WERI-Rb-1 (cell line): ENCODE measurements around the gene MYO6.

ENCODE experiments used
- DNase-seq: peaks from one replicate; pipeline ENCODE4 v3.0.0-alpha.2; 2020
- H3K27ac ChIP-seq: fragments of 250-450 bp; sonication (Bioruptor Pico); 2 replicates; pipeline ENCODE4 v1.5.1; 2020; ENCODE audit warnings: mild to moderate bottlenecking, moderate library complexity
- H3K27me3 ChIP-seq: fragments of 250-450 bp; sonication (Bioruptor Pico); 2 replicates; pipeline ENCODE4 v1.5.1; 2021; ENCODE audit warnings: mild to moderate bottlenecking, low read depth, moderate library complexity; ENCODE audit not compliant: insufficient read depth, severe bottlenecking
- H3K36me3 ChIP-seq: fragments of 250-450 bp; sonication (Bioruptor Pico); 2 replicates; pipeline ENCODE4 v1.5.1; 2020; ENCODE audit warnings: mild to moderate bottlenecking, moderate library complexity
- H3K4me3 ChIP-seq: 2 replicates; pipeline ENCODE4 v1.5.1; 2011; ENCODE audit warnings: low read depth, mild to moderate bottlenecking, control low read depth, low read length
- H3K9me3 ChIP-seq: fragments of 250-450 bp; sonication (Bioruptor Pico); 2 replicates; pipeline ENCODE4 v1.5.1; 2021; ENCODE audit warnings: mild to moderate bottlenecking, moderate library complexity; ENCODE audit not compliant: severe bottlenecking
- CTCF ChIP-seq: IDR thresholded peaks from 2 replicates; pipeline ENCODE4 v1.5.1; 2011; ENCODE audit warnings: low read depth, mild to moderate bottlenecking, control low read depth, inconsistent platforms, low read length

The MYO6 gene

GRCh38 chr6:75818098-75818855 lies 69.2 kb downstream of the MYO6 start:
- Histone ChIP-seq H3K9me3 (no peaks in the 10 kb centered on the region), H3K4me3 (no peak overlapping the region), H3K36me3 (no peaks in the 10 kb centered on the region; the same call in none of the 2 replicates), H3K27me3 (no peaks in the 10 kb centered on the region), H3K27ac (no peak overlapping the region)
- no peak for DNase-seq
- no peak for TF ChIP-seq CTCF

- no peak overlapping the region for H3K4me3 ChIP-seq
- no peaks in the 10 kb centered on the region for H3K27me3 ChIP-seq
- no peak for TF ChIP-seq CTCF
- DNase-seq = no peak
- H3K36me3 ChIP-seq = no peaks in the 10 kb centered on the region; the same call in none of the 2 replicates
- H3K9me3 ChIP-seq = no peaks in the 10 kb centered on the region
- no peak overlapping the region for H3K27ac ChIP-seq
These were observed 70.9 kb downstream of the MYO6 start for GRCh38 chr6:75819776-75820487.

GRCh38 chr6:75824160-75824559 lies 75.1 kb downstream of the MYO6 start:
- no peaks in the 10 kb centered on the region for H3K9me3 ChIP-seq
- no peak for DNase-seq
- no peak overlapping the region for H3K27ac ChIP-seq
- H3K4me3 ChIP-seq = no peak overlapping the region
- H3K27me3 ChIP-seq = no peaks in the 10 kb centered on the region
- no peak for TF ChIP-seq CTCF
- no peaks in the 10 kb centered on the region; the same call in 1 of the 2 replicates for H3K36me3 ChIP-seq

GRCh38 chr6:75827163-75827562 lies 78.1 kb downstream of the MYO6 start:
- no peak overlapping the region for H3K4me3 ChIP-seq
- no peak for TF ChIP-seq CTCF
- no peaks in the 10 kb centered on the region for H3K9me3 ChIP-seq
- no peak overlapping the region for H3K27ac ChIP-seq
- no peaks in the 10 kb centered on the region for H3K36me3 ChIP-seq
- no peaks in the 10 kb centered on the region for H3K27me3 ChIP-seq
- no peak for DNase-seq

GRCh38 chr6:75830959-75831885 lies 82.2 kb downstream of the MYO6 start:
- no peak for TF ChIP-seq CTCF
- no peak for DNase-seq

More at GRCh38 chr6:75830959-75831885, 82.2 kb downstream of the MYO6 start:
- Histone ChIP-seq H3K4me3 (no peak overlapping the region), H3K27me3 (no peaks in the 10 kb centered on the region), H3K9me3 (no peaks in the 10 kb centered on the region), H3K27ac (no peak overlapping the region), H3K36me3 (peaks cover 4% of the 10 kb centered on the region)
